ENCODE data around the gene STK35. TPM values are rescaled to one million over a fixed set of nuclear protein-coding genes. Genes with fewer than 3 reads are reported as not detected.

The STK35 gene
- total RNA-seq, 1 experiment from 2014 or later = 38.4 TPM

- no peak overlapping the region for H3K4me2 ChIP-seq (ENCODE audit: low read length)
- no peaks in the 10 kb centered on the region for H3K36me3 ChIP-seq (ENCODE audit: low read depth, low read length)
- BruUV-seq (replicated peaks) = no TSS peak
- no peak overlapping the region for H3K9ac ChIP-seq (ENCODE audit: low read length)
- no peak for DNase-seq
- no peak for ATAC-seq
- CTCF ChIA-PET = no interaction called here
- H3K27ac ChIP-seq (ENCODE audit: low read length) = no peak overlapping the region
- no peaks in the 10 kb centered on the region for H4K20me1 ChIP-seq (ENCODE audit: low read length)
- no peak overlapping the region for H3K4me3 ChIP-seq (ENCODE audit: low read length)
- no peaks in the 10 kb centered on the region for H3F3A ChIP-seq (ENCODE audit: low read length, unreplicated experiment)
- H2AFZ ChIP-seq (ENCODE audit: low read length) = no peak overlapping the region
- H3K27me3 ChIP-seq (ENCODE audit: low read length) = peaks cover 88% of the 10 kb centered on the region
- no peaks in the 10 kb centered on the region for H3K9me3 ChIP-seq (ENCODE audit: low read length)
- TF ChIP-seq EZH2phosphoT487 (IDR thresholded peaks at IDR 0.05; ENCODE audit: borderline replicate concordance, low read length) = no peak
- no peak for TF ChIP-seq EZH2 (IDR thresholded peaks at IDR 0.05; ENCODE audit: low read length, unreplicated experiment)
- TF ChIP-seq CTCF (conservative IDR thresholded peaks at IDR 0.05; ENCODE audit: low read depth, low read length) = no peak
- intact Hi-C loops (cut with micrococcal nuclease) = no loop called here
- POLR2A ChIA-PET (ENCODE audit: unreplicated experiment) = no interaction called here
- H3K79me2 ChIP-seq (ENCODE audit: low read length) = no peaks in the 10 kb centered on the region
- H3K4me1 ChIP-seq (ENCODE audit: insufficient read depth, low read length) = no peaks in the 10 kb centered on the region
- no peaks in the 10 kb centered on the region for H3K9me2 ChIP-seq (replicated peaks; ENCODE audit: low read length)
These were observed 16.9 kb upstream of the STK35 start for GRCh38 chr20:2084703-2085102.

- Histone ChIP-seq H3K4me2 (ENCODE audit: low read length) (no peak overlapping the region), H3K4me3 (ENCODE audit: low read length) (no peak overlapping the region), H4K20me1 (ENCODE audit: low read length) (no peaks in the 10 kb centered on the region), H3K36me3 (ENCODE audit: low read depth, low read length) (no peaks in the 10 kb centered on the region), H3K9me3 (ENCODE audit: low read length) (no peaks in the 10 kb centered on the region), H3K27me3 (ENCODE audit: low read length) (peaks cover 81% of the 10 kb centered on the region), H3K9me2 (replicated peaks; ENCODE audit: low read length) (no peaks in the 10 kb centered on the region), H2AFZ (ENCODE audit: low read length) (no peak overlapping the region), H3K79me2 (ENCODE audit: low read length) (no peaks in the 10 kb centered on the region), H3K27ac (ENCODE audit: low read length) (no peak overlapping the region), H3F3A (ENCODE audit: low read length, unreplicated experiment) (no peaks in the 10 kb centered on the region), H3K4me1 (ENCODE audit: insufficient read depth, low read length) (no peaks in the 10 kb centered on the region), H3K9ac (ENCODE audit: low read length) (no peak overlapping the region)
- ATAC-seq (peak; percentile 51; the same call in 1 of the 2 replicates), DNase-seq (no peak)
- ChIA-PET CTCF (no interaction called here), POLR2A (ENCODE audit: unreplicated experiment) (no interaction called here)
- no TSS peak for BruUV-seq (replicated peaks)
- intact Hi-C loops (cut with micrococcal nuclease) = loop anchor here (1.0 kb wide), 1 partner anchor 86 kb away; no protein-coding TSS in a partner anchor
- no peak for TF ChIP-seq EZH2 (IDR thresholded peaks at IDR 0.05; ENCODE audit: low read length, unreplicated experiment)
- TF ChIP-seq CTCF (conservative IDR thresholded peaks at IDR 0.05; ENCODE audit: low read depth, low read length) = peak; percentile 47; the same call in 1 of the 2 replicates
- no peak for TF ChIP-seq EZH2phosphoT487 (IDR thresholded peaks at IDR 0.05; ENCODE audit: borderline replicate concordance, low read length)
These were observed 15.2 kb upstream of the STK35 start for GRCh38 chr20:2086177-2086979.

- H3K9ac ChIP-seq (ENCODE audit: low read length) = no peak overlapping the region
- no peaks in the 10 kb centered on the region for H3F3A ChIP-seq (ENCODE audit: low read length, unreplicated experiment)
- POLR2A ChIA-PET (ENCODE audit: unreplicated experiment) = interaction anchor here (0.6 kb wide), 1 partner anchor 385 kb away, joined by 4 read pairs; no protein-coding TSS in a partner anchor
- no peak overlapping the region for H2AFZ ChIP-seq (ENCODE audit: low read length)
- BruUV-seq (replicated peaks) = no TSS peak
- no peak overlapping the region for H3K27ac ChIP-seq (ENCODE audit: low read length)
- H3K4me3 ChIP-seq (ENCODE audit: low read length) = no peak overlapping the region
- H3K9me3 ChIP-seq (ENCODE audit: low read length) = no peaks in the 10 kb centered on the region
- no peaks in the 10 kb centered on the region for H4K20me1 ChIP-seq (ENCODE audit: low read length)
- H3K36me3 ChIP-seq (ENCODE audit: low read depth, low read length) = no peaks in the 10 kb centered on the region
- ATAC-seq (no peak; the same call in 1 of the 2 replicates), DNase-seq (no peak)
- H3K79me2 ChIP-seq (ENCODE audit: low read length) = no peaks in the 10 kb centered on the region
- no peak overlapping the region for H3K4me2 ChIP-seq (ENCODE audit: low read length)
- intact Hi-C loops (cut with micrococcal nuclease) = loop anchor here (1.0 kb wide), 1 partner anchor 85 kb away; no protein-coding TSS in a partner anchor
- H3K4me1 ChIP-seq (ENCODE audit: insufficient read depth, low read length) = no peaks in the 10 kb centered on the region
- TF ChIP-seq EZH2phosphoT487 (IDR thresholded peaks at IDR 0.05; ENCODE audit: borderline replicate concordance, low read length) = no peak
- no peak for TF ChIP-seq CTCF (conservative IDR thresholded peaks at IDR 0.05; ENCODE audit: low read depth, low read length)
- TF ChIP-seq EZH2 (IDR thresholded peaks at IDR 0.05; ENCODE audit: low read length, unreplicated experiment) = no peak
- H3K9me2 ChIP-seq (replicated peaks; ENCODE audit: low read length) = no peaks in the 10 kb centered on the region
- peaks cover 80% of the 10 kb centered on the region for H3K27me3 ChIP-seq (ENCODE audit: low read length)
- CTCF ChIA-PET = no interaction called here
These were observed 14.6 kb upstream of the STK35 start for GRCh38 chr20:2086980-2087377.
